IMR-90 (cell line): ENCODE measurements around the gene FAM124B. TPM values are rescaled to one million over a fixed set of nuclear protein-coding genes. Genes with fewer than 3 reads are reported as not detected.

Source experiments
- ATAC-seq: fragments of 200-7000 bp; cut with Tn5 transposase; 2 replicates; pipeline ENCODE4 v1.9.1; 2020; ENCODE audit warnings: low read depth, mild to moderate bottlenecking, moderate library complexity
- BruUV-seq: library from RNA; stranded (reverse); fragments of 400-500 nt; replicated peaks from 2 replicates; lab custom pipeline; 2021; lab: Mats Ljungman, UMichigan
- CTCF ChIA-PET: fragments of 300-600 bp; formaldehyde crosslinking; extraction: SDS; loops from one replicate; lab custom pipeline; 2021; ENCODE audit warnings: antibody characterized with exemption; lab: Yijun Ruan, JAX
- POLR2A ChIA-PET: fragments of 300-600 bp; sonication (Branson Sonifier 250); formaldehyde crosslinking; loops from one replicate; lab custom pipeline; 2022; ENCODE audit warnings: antibody characterized with exemption; ENCODE audit not compliant: unreplicated experiment; lab: Charles Lee
- DNase-seq: peaks from one replicate; pipeline ENCODE4 v3.0.0; 2013
- H2AFZ ChIP-seq: replicated peaks from 2 replicates; pipeline ENCODE3; 2013; ENCODE audit warnings: low read length, mild to moderate bottlenecking; ENCODE audit not compliant: poor library complexity
- H2AK5ac ChIP-seq: 2 replicates; pipeline ENCODE4 v1.6.1; 2013; ENCODE audit warnings: low read depth, low read length, inconsistent platforms
- H2AK9ac ChIP-seq: replicated peaks from 2 replicates; pipeline ENCODE3; 2013; ENCODE audit warnings: mild to moderate bottlenecking, low read depth, low read length, moderate library complexity; ENCODE audit not compliant: poor library complexity
- H2BK120ac ChIP-seq: 2 replicates; pipeline ENCODE4 v1.6.1; 2013; ENCODE audit warnings: low read depth, low read length, inconsistent platforms
- H2BK15ac ChIP-seq: 3 replicates; pipeline ENCODE4 v1.6.1; 2013; ENCODE audit warnings: low read depth, low read length, inconsistent platforms
- H2BK20ac ChIP-seq: 2 replicates; pipeline ENCODE4 v1.6.1; 2013; ENCODE audit warnings: low read depth, mild to moderate bottlenecking, inconsistent platforms, low read length, moderate library complexity
- H2BK5ac ChIP-seq: 2 replicates; pipeline ENCODE4 v1.6.1; 2013; ENCODE audit warnings: mild to moderate bottlenecking, low read depth, low read length, inconsistent platforms; ENCODE audit not compliant: poor library complexity, severe bottlenecking
- H3K14ac ChIP-seq: replicated peaks from 2 replicates; pipeline ENCODE4 v1.6.1; 2013; ENCODE audit warnings: low read depth, low read length, inconsistent platforms
- H3K18ac ChIP-seq: 2 replicates; pipeline ENCODE4 v1.6.1; 2013; ENCODE audit warnings: low read depth, low read length, control low read depth
- H3K23ac ChIP-seq: 2 replicates; pipeline ENCODE4 v1.6.1; 2013; ENCODE audit warnings: low read depth, low read length, inconsistent platforms
- H3K27ac ChIP-seq: 2 replicates; pipeline ENCODE4 v1.5.1; 2013; ENCODE audit warnings: mild to moderate bottlenecking, control low read depth, low read length; ENCODE audit not compliant: insufficient read depth
- H3K27me3 ChIP-seq: 2 replicates; pipeline ENCODE4 v1.6.1; 2013; ENCODE audit warnings: low read length; ENCODE audit not compliant: control insufficient read depth, insufficient read depth
- H3K36me3 ChIP-seq: 2 replicates; pipeline ENCODE4 v1.6.1; 2013; ENCODE audit warnings: low read length, mixed read lengths; ENCODE audit not compliant: control insufficient read depth, insufficient read depth
- H3K4ac ChIP-seq: 2 replicates; pipeline ENCODE4 v1.6.1; 2013; ENCODE audit warnings: low read depth, low read length, inconsistent platforms
- H3K4me1 ChIP-seq: 2 replicates; pipeline ENCODE4 v1.6.1; 2013; ENCODE audit warnings: low read length, mixed read lengths; ENCODE audit not compliant: control insufficient read depth, insufficient read depth
- H3K4me2 ChIP-seq: 2 replicates; pipeline ENCODE4 v1.6.1; 2013; ENCODE audit warnings: low read depth, mild to moderate bottlenecking, control low read depth, low read length, moderate library complexity
- H3K4me3 ChIP-seq: 2 replicates; pipeline ENCODE4 v1.5.1; 2013; ENCODE audit warnings: low read depth, mild to moderate bottlenecking, control low read depth, low read length, moderate library complexity; ENCODE audit not compliant: insufficient read depth
- H3K56ac ChIP-seq: 2 replicates; pipeline ENCODE4 v1.6.1; 2013; ENCODE audit warnings: low read length, inconsistent platforms; ENCODE audit not compliant: insufficient read depth; ENCODE audit errors: extremely low read depth
- H3K79me1 ChIP-seq, 2 experiments: 2 replicates each; pipeline ENCODE4 v1.6.1; 2013; ENCODE audit warnings: low read length in 2 of 2, inconsistent platforms in 1 of 2, low read depth in 1 of 2
- H3K9ac ChIP-seq: 2 replicates; pipeline ENCODE4 v1.6.1; 2013; ENCODE audit warnings: low read depth, low read length, control low read depth
- H3K9me1 ChIP-seq: 2 replicates; pipeline ENCODE4 v1.6.1; 2013; ENCODE audit warnings: low read length, inconsistent platforms; ENCODE audit not compliant: insufficient read depth
- H3K9me3 ChIP-seq: 2 replicates; pipeline ENCODE4 v1.6.1; 2013; ENCODE audit warnings: low read length; ENCODE audit not compliant: control insufficient read depth, insufficient read depth
- H4K20me1 ChIP-seq: 2 replicates; pipeline ENCODE4 v1.6.1; 2013; ENCODE audit warnings: low read length, inconsistent platforms; ENCODE audit not compliant: insufficient read depth
- H4K5ac ChIP-seq: 2 replicates; pipeline ENCODE4 v1.6.1; 2013; ENCODE audit warnings: mild to moderate bottlenecking, low read depth, low read length, control low read depth
- H4K8ac ChIP-seq, 2 experiments: 2 replicates each; pipeline ENCODE4 v1.6.1; 2013; ENCODE audit warnings: low read depth in 2 of 2, low read length in 2 of 2, control low read depth in 1 of 2, inconsistent platforms in 1 of 2
- H4K91ac ChIP-seq: 2 replicates; pipeline ENCODE4 v1.6.1; 2013; ENCODE audit warnings: low read depth, low read length, inconsistent platforms; ENCODE audit not compliant: insufficient read depth
- CHD1 ChIP-seq: IDR thresholded peaks from 2 replicates; pipeline ENCODE4 v1.6.1; 2012; ENCODE audit warnings: low read depth, low read length, improper control_type of control experiment
- FOS ChIP-seq: fragments of 150-350 bp; IDR thresholded peaks from 2 replicates; pipeline ENCODE4 v1.6.1; 2016; ENCODE audit warnings: low read depth, low read length
- MAZ ChIP-seq: IDR thresholded peaks from 2 replicates; pipeline ENCODE4 v1.6.1; 2012; ENCODE audit warnings: low read depth, mild to moderate bottlenecking, low read length, improper control_type of control experiment, moderate library complexity, borderline replicate concordance
- NFE2L2 ChIP-seq: fragments of 150-350 bp; IDR thresholded peaks from 2 replicates; pipeline ENCODE4 v1.6.1; 2016; ENCODE audit warnings: low read depth, mild to moderate bottlenecking, low read length
- POLR2A ChIP-seq: IDR thresholded peaks from 2 replicates; pipeline ENCODE4 v1.6.1; 2012; ENCODE audit warnings: mild to moderate bottlenecking, low read depth, low read length
- SMC3 ChIP-seq: fragments of 150-350 bp; IDR thresholded peaks from 2 replicates; pipeline ENCODE4 v1.6.1; 2016; ENCODE audit warnings: low read depth, mild to moderate bottlenecking, antibody characterized with exemption, low read length, moderate library complexity
- WGBS, 2 experiments: methylation state at CpG; one replicate each; pipeline versions ENCODE4 v1.1.5 to v1.1.7; 2013; ENCODE audit warnings: missing lambda C conversion rate in 2 of 2; ENCODE audit not compliant: insufficient read length in 1 of 2; ENCODE audit errors: extremely low coverage in 2 of 2; 5-methylcytosine and 5-hydroxymethylcytosine counted together
- dilution Hi-C: fragments of 300-500 bp; cut with HindIII; formaldehyde crosslinking; loops from one replicate; pipeline ENCODE4 v1.14.3; 2018; ENCODE audit warnings: low sequenced_read_pairs; ENCODE audit not compliant: unreplicated experiment
- in situ Hi-C: fragments of 300-500 bp; cut with MboI; formaldehyde crosslinking; loops from 3 replicates; pipeline ENCODE4 v1.14.3; 2019; ENCODE audit warnings: low sequenced_read_pairs, inconsistent platforms, mixed read lengths
- intact Hi-C: fragments of 100-400 bp; cut with micrococcal nuclease; formaldehyde crosslinking; loops from 2 replicates; pipeline ENCODE4 v1.10.0; 2022
- polyA plus RNA-seq, 3 experiments: library from polyadenylated mRNA; depleted of rRNA; stranded (reverse); fragments of >200 nt; gene quantifications; 2 replicates each; pipeline ENCODE4 v1.2.3, GENCODE V29; 2012; ENCODE audit warnings: low replicate concordance in 1 of 3
- total RNA-seq: library from RNA; depleted of rRNA; stranded (reverse); fragments of >200 nt; gene quantifications from 2 replicates; pipeline ENCODE4 v1.2.3, GENCODE V29; 2012

FAM124B gene
- total and polyA plus RNA-seq, 2 of the 4 experiments (the other 2 are of a cell fraction), result not detected

- intact Hi-C loops, result no loop called here
- Histone ChIP-seq H3K27ac (no peak overlapping the region), H2AK5ac (no peak overlapping the region)
These were observed 9.1 kb upstream of the FAM124B start for GRCh38 chr2:224410946-224411561.

More at GRCh38 chr2:224410946-224411561, 9.1 kb upstream of the FAM124B start:
- H4K8ac ChIP-seq, result no peak overlapping the region
- BruUV-seq, result no TSS peak
- H3K4me2 ChIP-seq, result no peak overlapping the region
- H3K9me3 ChIP-seq, result no peaks in the 10 kb centered on the region
- no peak overlapping the region for H3K9ac ChIP-seq
- ATAC-seq (no peak), DNase-seq (peak; percentile 19)
- H3K18ac ChIP-seq, result no peak overlapping the region
- H2BK15ac ChIP-seq, result no peak overlapping the region
- no peaks in the 10 kb centered on the region for H3K27me3 ChIP-seq
- no peak overlapping the region for H2BK20ac ChIP-seq
- H2AFZ ChIP-seq, result no peak overlapping the region
- H3K36me3 ChIP-seq, result no peaks in the 10 kb centered on the region
- H2BK5ac ChIP-seq, result no peak overlapping the region
- WGBS, 2 experiments, result 83% methylated on average over 1 of the region's 3 CpGs; no CpG with 5 or more reads in 1 of the 2 experiments
- H4K20me1 ChIP-seq, result no peaks in the 10 kb centered on the region
- H3K4me3 ChIP-seq, result no peak overlapping the region
- no peaks in the 10 kb centered on the region for H3K79me1 ChIP-seq
- H3K14ac ChIP-seq, result no peak overlapping the region
- ChIA-PET POLR2A (no interaction called here), CTCF (no interaction called here)
- no peak overlapping the region for H4K91ac ChIP-seq
- no peak overlapping the region for H4K5ac ChIP-seq
- no peak overlapping the region for H2BK120ac ChIP-seq
- H3K23ac ChIP-seq, result no peak overlapping the region
- H3K4ac ChIP-seq, result no peak overlapping the region
- TF ChIP-seq CHD1 (no peak), SMC3 (no peak), MAZ (no peak), FOS (no peak), POLR2A (no peak), NFE2L2 (no peak)
- H3K4me1 ChIP-seq, result peaks cover 1% of the 10 kb centered on the region; the same call in 1 of the 2 replicates
- dilution Hi-C loops, result no loop called here
- no peaks in the 10 kb centered on the region for H3K9me1 ChIP-seq
- in situ Hi-C loops, result no loop called here
- no peak overlapping the region for H3K56ac ChIP-seq
- no peak overlapping the region for H2AK9ac ChIP-seq
